OCI-LY1 (cell line): ENCODE measurements around the gene PAX8.
"Not testable (repeated sequence)": the region's sequence is repeated elsewhere in the genome, so short reads cannot be mapped to it uniquely, and the experiment has no call there.

Experiments
- H2AFZ ChIP-seq: fragments of 200-600 bp; sonication (generic), shearing (Covaris generic); 2 replicates; pipeline ENCODE4 v1.6.0; 2014; ENCODE audit warnings: antibody characterized with exemption, mild to moderate bottlenecking, low read length
- H3F3A ChIP-seq: fragments of 200-600 bp; sonication (generic), shearing (Covaris generic); 2 replicates; pipeline ENCODE4 v1.6.0; 2014; ENCODE audit warnings: mild to moderate bottlenecking, antibody characterized with exemption, low read length, moderate library complexity; ENCODE audit not compliant: insufficient read depth
- H3K27ac ChIP-seq: fragments of 200-600 bp; sonication (generic); 2 replicates; pipeline ENCODE4 v1.5.1; 2014; ENCODE audit warnings: low read length, mixed run types, mild to moderate bottlenecking, low read depth; ENCODE audit not compliant: poor library complexity, severe bottlenecking
- H3K27me3 ChIP-seq: fragments of 200-600 bp; sonication (generic); 2 replicates; pipeline ENCODE4 v1.6.0; 2014; ENCODE audit warnings: antibody characterized with exemption, mild to moderate bottlenecking, low read length, moderate library complexity; ENCODE audit not compliant: insufficient read depth
- H3K36me3 ChIP-seq: fragments of 200-600 bp; sonication (generic); 2 replicates; pipeline ENCODE4 v1.6.1; 2014; ENCODE audit warnings: mild to moderate bottlenecking, antibody characterized with exemption, low read length, moderate library complexity, mixed read lengths; ENCODE audit not compliant: insufficient read depth
- H3K4me1 ChIP-seq: fragments of 200-600 bp; sonication (generic); 2 replicates; pipeline ENCODE4 v1.5.1; 2014; ENCODE audit warnings: mild to moderate bottlenecking, low read length, moderate library complexity; ENCODE audit not compliant: insufficient read depth, severe bottlenecking
- H3K4me2 ChIP-seq: fragments of 200-600 bp; sonication (generic), shearing (Covaris generic); 2 replicates; pipeline ENCODE4 v1.6.1; 2014; ENCODE audit warnings: low read length
- H3K4me3 ChIP-seq: fragments of 200-600 bp; sonication (generic); 2 replicates; pipeline ENCODE4 v1.5.1; 2014; ENCODE audit warnings: low read length, low read depth, mild to moderate bottlenecking, mixed read lengths; ENCODE audit not compliant: poor library complexity, severe bottlenecking
- H3K79me2 ChIP-seq: fragments of 200-600 bp; shearing (Covaris generic); 2 replicates; pipeline ENCODE4 v1.6.1; 2016; ENCODE audit warnings: mixed run types, low read length, mixed read lengths; ENCODE audit not compliant: insufficient read depth
- H3K9ac ChIP-seq: fragments of 200-600 bp; sonication (generic), shearing (Covaris generic); 2 replicates; pipeline ENCODE4 v1.6.1; 2014; ENCODE audit warnings: mild to moderate bottlenecking, low read length, mixed read lengths
- H3K9me2 ChIP-seq: fragments of 200-600 bp; sonication (generic), shearing (Covaris generic); 2 replicates; pipeline ENCODE4 v1.6.1; 2014; ENCODE audit warnings: low read depth, mild to moderate bottlenecking, low read length, mixed read lengths
- H3K9me3 ChIP-seq: fragments of 200-600 bp; shearing (Covaris generic); 2 replicates; pipeline ENCODE4 v1.6.1; 2014; ENCODE audit warnings: low read length, mixed read lengths
- H4K20me1 ChIP-seq: fragments of 200-600 bp; sonication (generic), shearing (Covaris generic); 2 replicates; pipeline ENCODE4 v1.6.0; 2016; ENCODE audit warnings: mild to moderate bottlenecking, low read length; ENCODE audit not compliant: insufficient read depth
- EZH2 ChIP-seq: fragments of 200-600 bp; sonication (generic), shearing (Covaris generic); IDR thresholded peaks from 2 replicates; pipeline ENCODE4 v1.8.0; 2017; ENCODE audit warnings: borderline replicate concordance, mixed run types, mild to moderate bottlenecking, antibody characterized with exemption, low read length, moderate library complexity, mixed read lengths
- TF ChIP-seq, protein P1 (sequence below): fragments of 200-600 bp; sonication (generic), shearing (Covaris generic); IDR thresholded peaks from 2 replicates; pipeline ENCODE4 v1.5.1; 2017; ENCODE audit warnings: mild to moderate bottlenecking, antibody characterized with exemption, low read length, moderate library complexity, mixed read lengths

Gene PAX8

DNA sequence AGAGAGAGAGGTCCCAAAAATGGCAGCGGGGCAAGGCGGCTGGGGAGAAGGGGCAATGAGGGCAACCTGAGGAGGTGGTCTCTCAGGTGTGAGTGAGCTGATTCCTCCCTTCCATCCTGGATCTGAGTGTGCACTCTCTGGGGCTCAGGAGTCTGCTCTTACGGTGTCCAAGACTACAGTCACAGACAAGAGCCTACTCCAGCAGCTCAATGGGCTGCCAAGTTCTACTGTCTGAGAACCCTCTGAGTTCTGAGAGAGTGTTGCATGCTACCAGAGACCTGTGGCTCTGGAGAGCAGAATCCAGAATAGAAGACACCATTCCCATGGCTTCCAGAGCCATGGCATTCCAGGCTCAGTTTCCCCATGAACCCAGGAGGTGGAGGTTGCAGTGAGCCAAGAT is 7.1 kb upstream of the PAX8 start:
- H3K27me3 ChIP-seq, result no peaks in the 10 kb centered on the region
- no peaks in the 10 kb centered on the region for H3K4me1 ChIP-seq
- no peak overlapping the region for H2AFZ ChIP-seq
- no peak overlapping the region for H3K27ac ChIP-seq
- no peaks in the 10 kb centered on the region for H4K20me1 ChIP-seq
- H3K79me2 ChIP-seq, result no peaks in the 10 kb centered on the region
- TF ChIP-seq, protein P1, sequence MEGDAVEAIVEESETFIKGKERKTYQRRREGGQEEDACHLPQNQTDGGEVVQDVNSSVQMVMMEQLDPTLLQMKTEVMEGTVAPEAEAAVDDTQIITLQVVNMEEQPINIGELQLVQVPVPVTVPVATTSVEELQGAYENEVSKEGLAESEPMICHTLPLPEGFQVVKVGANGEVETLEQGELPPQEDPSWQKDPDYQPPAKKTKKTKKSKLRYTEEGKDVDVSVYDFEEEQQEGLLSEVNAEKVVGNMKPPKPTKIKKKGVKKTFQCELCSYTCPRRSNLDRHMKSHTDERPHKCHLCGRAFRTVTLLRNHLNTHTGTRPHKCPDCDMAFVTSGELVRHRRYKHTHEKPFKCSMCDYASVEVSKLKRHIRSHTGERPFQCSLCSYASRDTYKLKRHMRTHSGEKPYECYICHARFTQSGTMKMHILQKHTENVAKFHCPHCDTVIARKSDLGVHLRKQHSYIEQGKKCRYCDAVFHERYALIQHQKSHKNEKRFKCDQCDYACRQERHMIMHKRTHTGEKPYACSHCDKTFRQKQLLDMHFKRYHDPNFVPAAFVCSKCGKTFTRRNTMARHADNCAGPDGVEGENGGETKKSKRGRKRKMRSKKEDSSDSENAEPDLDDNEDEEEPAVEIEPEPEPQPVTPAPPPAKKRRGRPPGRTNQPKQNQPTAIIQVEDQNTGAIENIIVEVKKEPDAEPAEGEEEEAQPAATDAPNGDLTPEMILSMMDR, result no peak
- TF ChIP-seq EZH2, result no peak
- H3F3A ChIP-seq, result no peaks in the 10 kb centered on the region
- H3K9me2 ChIP-seq, result no peaks in the 10 kb centered on the region
- H3K4me2 ChIP-seq, result no peak overlapping the region
- H3K9ac ChIP-seq, result no peak overlapping the region
- no peaks in the 10 kb centered on the region for H3K36me3 ChIP-seq
- no peaks in the 10 kb centered on the region for H3K9me3 ChIP-seq
- H3K4me3 ChIP-seq, result no peak overlapping the region

DNA sequence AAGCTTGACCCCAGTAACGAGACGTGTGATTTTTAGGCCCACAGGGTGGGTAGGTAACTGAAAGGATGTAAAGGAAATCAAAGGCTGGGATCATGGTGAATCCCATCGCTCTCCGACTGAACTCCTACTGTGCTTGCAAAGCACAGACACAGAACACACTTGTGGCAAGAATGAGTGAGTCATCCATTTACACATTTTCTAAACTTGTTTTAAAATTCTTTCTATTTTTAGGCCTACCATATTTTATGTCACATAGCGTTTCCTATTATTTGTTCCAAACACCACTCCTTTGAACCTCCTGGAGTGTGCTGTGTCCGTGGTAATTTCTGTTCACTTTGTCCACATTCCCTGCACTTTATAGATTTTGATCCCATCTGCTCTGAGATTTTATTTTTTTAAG is 6.3 kb upstream of the PAX8 start:
- not testable (repeated sequence) for H2AFZ ChIP-seq, H3K4me3 ChIP-seq, H3K36me3 ChIP-seq, H3K27ac ChIP-seq, H3K9me2 ChIP-seq, H4K20me1 ChIP-seq, H3K79me2 ChIP-seq, H3K27me3 ChIP-seq, H3F3A ChIP-seq, H3K4me2 ChIP-seq, H3K9me3 ChIP-seq, H3K9ac ChIP-seq, H3K4me1 ChIP-seq

DNA sequence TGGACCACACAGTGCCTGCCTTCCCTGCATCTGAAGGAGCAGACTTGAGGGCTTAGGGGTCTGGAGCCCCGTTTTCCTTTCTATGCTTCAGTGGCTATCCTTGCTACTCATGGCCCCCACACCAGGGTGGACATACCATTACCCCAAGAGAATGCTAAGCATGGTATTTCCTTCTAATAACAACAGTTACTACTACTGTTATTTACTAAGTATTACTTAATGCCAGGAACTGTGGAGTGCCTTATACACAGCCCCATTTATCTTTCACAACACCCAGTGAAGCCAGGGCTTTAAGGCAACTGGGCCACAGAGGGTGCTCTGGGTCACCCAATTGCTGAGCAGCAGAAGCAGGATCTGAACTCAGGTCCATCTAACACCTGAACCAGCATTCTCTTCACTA is 5.8 kb upstream of the PAX8 start:
- H3F3A ChIP-seq, result no peaks in the 10 kb centered on the region
- no peaks in the 10 kb centered on the region for H3K79me2 ChIP-seq
- no peaks in the 10 kb centered on the region for H3K4me1 ChIP-seq
- no peaks in the 10 kb centered on the region for H3K27me3 ChIP-seq
- no peaks in the 10 kb centered on the region for H3K9me2 ChIP-seq
- H3K36me3 ChIP-seq, result no peaks in the 10 kb centered on the region
- H3K9me3 ChIP-seq, result no peaks in the 10 kb centered on the region
- no peak overlapping the region for H3K4me2 ChIP-seq
- H2AFZ ChIP-seq, result no peak overlapping the region
- no peak overlapping the region for H3K4me3 ChIP-seq
- H3K27ac ChIP-seq, result no peak overlapping the region
- no peaks in the 10 kb centered on the region for H4K20me1 ChIP-seq
- TF ChIP-seq, protein P1, result no peak
- TF ChIP-seq EZH2, result no peak
- H3K9ac ChIP-seq, result no peak overlapping the region

DNA sequence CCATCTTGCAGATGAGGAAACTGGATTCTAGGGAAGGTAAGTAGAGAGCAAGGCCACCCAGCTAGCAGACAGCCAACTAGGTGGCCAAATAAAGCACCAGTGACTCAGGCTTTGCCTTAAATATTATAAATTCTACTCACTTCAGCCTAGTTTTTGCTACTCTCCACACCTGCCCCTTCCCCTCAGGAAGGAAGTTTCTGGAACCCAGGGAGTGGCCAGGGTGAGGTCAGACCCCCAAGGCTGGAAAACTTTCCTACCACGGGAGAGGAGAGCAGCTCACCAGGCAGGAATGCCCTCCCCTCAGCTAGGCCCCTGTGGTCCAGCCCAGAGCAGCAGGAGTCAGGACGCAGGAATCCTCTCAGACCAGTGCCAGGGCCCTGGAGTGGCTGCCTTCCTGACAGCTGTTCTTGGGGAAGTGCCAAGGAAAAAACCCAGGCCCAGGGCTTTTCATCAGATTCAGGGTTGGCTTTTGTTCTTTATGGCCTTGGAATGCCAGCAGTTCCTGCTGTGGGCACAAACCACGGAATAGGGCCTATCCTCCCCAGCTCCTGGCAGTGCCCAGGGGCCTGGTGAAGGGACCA is 5.1 kb upstream of the PAX8 start:
- no peak overlapping the region for H3K4me2 ChIP-seq
- no peak overlapping the region for H2AFZ ChIP-seq
- no peaks in the 10 kb centered on the region for H3F3A ChIP-seq
- no peaks in the 10 kb centered on the region for H3K79me2 ChIP-seq
- H3K4me1 ChIP-seq, result no peaks in the 10 kb centered on the region
- TF ChIP-seq, protein P1, result no peak
- no peak for TF ChIP-seq EZH2
- no peaks in the 10 kb centered on the region for H3K9me3 ChIP-seq
- no peak overlapping the region for H3K9ac ChIP-seq
- no peaks in the 10 kb centered on the region for H4K20me1 ChIP-seq
- H3K27ac ChIP-seq, result no peak overlapping the region
- no peaks in the 10 kb centered on the region for H3K36me3 ChIP-seq
- no peaks in the 10 kb centered on the region for H3K9me2 ChIP-seq
- H3K4me3 ChIP-seq, result no peak overlapping the region
- H3K27me3 ChIP-seq, result no peaks in the 10 kb centered on the region
